H1 (cell line): ENCODE results near the gene KRT81.

Source experiments
- ATF2 ChIP-seq: IDR thresholded peaks from 2 replicates; pipeline ENCODE4 v1.6.1; 2012; ENCODE audit warnings: low read length, inconsistent platforms
- ATF3 ChIP-seq: IDR thresholded peaks from 2 replicates; pipeline ENCODE4 v1.6.1; 2011; ENCODE audit warnings: low read depth, mild to moderate bottlenecking, low read length; ENCODE audit not compliant: insufficient read depth
- BRCA1 ChIP-seq: IDR thresholded peaks from 2 replicates; pipeline ENCODE4 v1.6.1; 2012; ENCODE audit warnings: low read depth, low read length, improper control_type of control experiment
- CTCF ChIP-seq, 3 experiments: IDR thresholded peaks; 1 replicate in 2 of 3; 2 replicates in 1 of 3; pipeline versions ENCODE4 v1.5.1 to v1.6.1; 2011; ENCODE audit warnings: low read length in 3 of 3, mild to moderate bottlenecking in 3 of 3, inconsistent platforms in 2 of 3, low read depth in 1 of 3, moderate library complexity in 1 of 3; ENCODE audit not compliant: insufficient read depth in 1 of 3; ENCODE audit errors: control extremely low read depth in 1 of 3
- EZH2 ChIP-seq: fragments of 200-600 bp; sonication (generic); IDR thresholded peaks from 2 replicates; pipeline ENCODE4 v1.7.1; 2012; ENCODE audit warnings: low read depth, mild to moderate bottlenecking, moderate library complexity, low read length, inconsistent platforms; ENCODE audit not compliant: severe bottlenecking
- HDAC2 ChIP-seq, 2 experiments: fragments of 300-600 bp in 1 of 2; sonication (generic) in 1 of 2; IDR thresholded peaks; 2 replicates each; pipeline ENCODE4 v1.6.1; 2011 to 2012; ENCODE audit warnings: low read depth in 2 of 2, low read length in 2 of 2, mild to moderate bottlenecking in 2 of 2, moderate library complexity in 2 of 2, borderline replicate concordance in 1 of 2, inconsistent platforms in 1 of 2
- POLR2AphosphoS5 ChIP-seq: IDR thresholded peaks from 2 replicates; pipeline ENCODE4 v1.6.1; 2011; ENCODE audit warnings: low read depth, low read length
- RAD21 ChIP-seq, 2 experiments: IDR thresholded peaks in 1 of 2; conservative IDR thresholded peaks in 1 of 2; 2 replicates each; pipeline ENCODE4 v1.6.1; 2011; ENCODE audit warnings: low read depth in 2 of 2, low read length in 2 of 2, improper control_type of control experiment in 1 of 2, inconsistent platforms in 1 of 2, mild to moderate bottlenecking in 1 of 2, moderate library complexity in 1 of 2
- TAF1 ChIP-seq: IDR thresholded peaks from 2 replicates; pipeline ENCODE4 v1.6.1; 2011; ENCODE audit warnings: mild to moderate bottlenecking, low read depth, low read length
- TAF7 ChIP-seq: optimal IDR thresholded peaks from 2 replicates; pipeline ENCODE3; 2011; ENCODE audit warnings: low read depth, mild to moderate bottlenecking, inconsistent platforms, low read length, moderate library complexity, borderline replicate concordance

GRCh38 chr12:52238916-52239646, 52.3 kb downstream of the KRT81 start:
- TF ChIP-seq CTCF (IDR thresholded peaks at IDR 0.05; ENCODE audit: control extremely low read depth in 1 of 3, insufficient read depth in 1 of 3, low read depth in 1 of 3, low read length in 3 of 3) (no peak), HDAC2 (IDR thresholded peaks at IDR 0.05; ENCODE audit: borderline replicate concordance in 1 of 2, low read depth in 2 of 2, low read length in 2 of 2) (no peak), RAD21 (IDR thresholded peaks at IDR 0.05 in 1 of 2, conservative IDR thresholded peaks at IDR 0.05 in 1 of 2; ENCODE audit: low read depth in 2 of 2, low read length in 2 of 2) (no peak), TAF7 (no peak), BRCA1 (no peak), ATF3 (no peak), ATF2 (no peak), EZH2 (no peak), TAF1 (no peak), POLR2AphosphoS5 (no peak)
